Endothelial cell of umbilical vein (primary cell): ENCODE measurements around the gene ABCC4. TPM values are rescaled to one million over a fixed set of nuclear protein-coding genes. Genes with fewer than 3 reads are reported as not detected.

Experiments used
- BruUV-seq: library from RNA; stranded (reverse); fragments of 400-500 nt; replicated peaks from 2 replicates; lab custom pipeline; 2021; lab: Mats Ljungman, UMichigan
- CTCF ChIA-PET: fragments of 300-600, 350-600 bp; sonication (Branson Sonifier 250); formaldehyde crosslinking; loops from one replicate; lab custom pipeline; 2021; ENCODE audit warnings: antibody characterized with exemption, inconsistent platforms; lab: Charles Lee
- POLR2A ChIA-PET: fragments of 300-600, 350-600 bp; sonication (Branson Sonifier 250); formaldehyde crosslinking; loops from one replicate; lab custom pipeline; 2021; ENCODE audit warnings: antibody characterized with exemption, inconsistent platforms; lab: Charles Lee
- DNase-seq: peaks from one replicate; pipeline ENCODE4 v3.0.0-alpha.2; 2011; ENCODE audit warnings: low read depth, low spot score
- FAIRE-seq: peaks from 2 replicates; lab custom pipeline; 2011; peaks lifted over from hg19 to GRCh38; lab: Jason Lieb, UNC
- H2AFZ ChIP-seq: 2 replicates; pipeline ENCODE4 v1.6.0; 2012; ENCODE audit warnings: low read depth, low read length, control low read depth, inconsistent platforms
- H3K27ac ChIP-seq: 2 replicates; pipeline ENCODE4 v1.5.1; 2011; ENCODE audit warnings: low read depth, mild to moderate bottlenecking, control low read depth, low read length, moderate library complexity; ENCODE audit not compliant: insufficient read depth
- H3K27me3 ChIP-seq, 2 experiments: 2 replicates each; pipeline versions ENCODE4 v1.6.0 to v1.6.1; 2011; ENCODE audit warnings: low read length in 2 of 2, mixed read lengths in 1 of 2; ENCODE audit not compliant: control insufficient read depth in 2 of 2, insufficient read depth in 2 of 2
- H3K36me3 ChIP-seq, 2 experiments: 2 replicates in 1 of 2; 3 replicates in 1 of 2; pipeline ENCODE4 v1.5.1; 2011; ENCODE audit warnings: low read length in 2 of 2, mild to moderate bottlenecking in 1 of 2, moderate library complexity in 1 of 2; ENCODE audit not compliant: control insufficient read depth in 2 of 2, insufficient read depth in 2 of 2; ENCODE audit errors: extremely low read depth in 1 of 2
- H3K4me1 ChIP-seq: 3 replicates; pipeline ENCODE4 v1.5.1; 2011; ENCODE audit warnings: mild to moderate bottlenecking, low read length; ENCODE audit not compliant: control insufficient read depth, insufficient read depth; ENCODE audit errors: extremely low read depth
- H3K4me2 ChIP-seq: 2 replicates; pipeline ENCODE4 v1.6.1; 2011; ENCODE audit warnings: low read length, control low read depth, mixed read lengths; ENCODE audit not compliant: insufficient read depth
- H3K4me3 ChIP-seq, 3 experiments: fragments of 200-600 bp in 1 of 3; sonication (generic), shearing (Covaris generic) in 1 of 3; replicated peaks in 1 of 3; 2 replicates each; pipeline ENCODE4 v1.5.1; 2011 to 2016; ENCODE audit warnings: control low read depth in 3 of 3, low read length in 3 of 3, mild to moderate bottlenecking in 2 of 3, inconsistent platforms in 1 of 3, low read depth in 1 of 3, moderate library complexity in 1 of 3; ENCODE audit not compliant: insufficient read depth in 1 of 3
- H3K79me2 ChIP-seq: 2 replicates; pipeline ENCODE4 v1.6.0; 2012; ENCODE audit warnings: low read length, inconsistent platforms; ENCODE audit not compliant: control insufficient read depth, insufficient read depth
- H3K9ac ChIP-seq: replicated peaks from 2 replicates; pipeline ENCODE3; 2011; ENCODE audit warnings: low read length, control low read depth; ENCODE audit not compliant: insufficient read depth; ENCODE audit errors: extremely low read depth
- H3K9me1 ChIP-seq: replicated peaks from 3 replicates; pipeline ENCODE4 v1.6.0; 2011; ENCODE audit warnings: mild to moderate bottlenecking, low read length; ENCODE audit not compliant: control insufficient read depth, insufficient read depth; ENCODE audit errors: extremely low read depth
- H3K9me3 ChIP-seq: replicated peaks from 2 replicates; pipeline ENCODE4 v1.5.1; 2012; ENCODE audit warnings: low read length, inconsistent platforms; ENCODE audit not compliant: control insufficient read depth, insufficient read depth
- H4K20me1 ChIP-seq: replicated peaks from 2 replicates; pipeline ENCODE3; 2011; ENCODE audit warnings: mild to moderate bottlenecking, low read length; ENCODE audit not compliant: control insufficient read depth, insufficient read depth; ENCODE audit errors: extremely low read depth
- CTCF ChIP-seq, 2 donors: IDR thresholded peaks; 1 replicate in 1 of 2; 2 replicates in 1 of 2; pipeline ENCODE4 v1.5.1; 2011; ENCODE audit warnings: low read length in 2 of 2, mild to moderate bottlenecking in 2 of 2, moderate library complexity in 2 of 2, control low read depth in 1 of 2, inconsistent platforms in 1 of 2, low read depth in 1 of 2; ENCODE audit not compliant: insufficient read depth in 1 of 2; ENCODE audit errors: extremely low read depth in 1 of 2
- EZH2 ChIP-seq: IDR thresholded peaks from 2 replicates; pipeline ENCODE4 v1.6.1; 2012; ENCODE audit warnings: borderline replicate concordance, low read depth, mild to moderate bottlenecking, moderate library complexity, low read length, inconsistent platforms; ENCODE audit not compliant: severe bottlenecking
- FOS ChIP-seq: IDR thresholded peaks from 2 replicates; pipeline ENCODE4 v1.6.1; 2011; ENCODE audit warnings: mild to moderate bottlenecking, low read length, moderate library complexity, borderline replicate concordance; ENCODE audit not compliant: insufficient read depth
- GATA2 ChIP-seq: IDR thresholded peaks from 2 replicates; pipeline ENCODE4 v1.7.0; 2011; ENCODE audit warnings: low read depth, mild to moderate bottlenecking, moderate library complexity, mixed read lengths, low read length; ENCODE audit not compliant: insufficient read length, insufficient read depth
- JUN ChIP-seq: IDR thresholded peaks from 2 replicates; pipeline ENCODE4 v1.6.1; 2011; ENCODE audit warnings: borderline replicate concordance, low read depth; ENCODE audit not compliant: insufficient read length, insufficient read depth
- MAX ChIP-seq: IDR thresholded peaks from 2 replicates; pipeline ENCODE4 v1.6.1; 2011; ENCODE audit not compliant: insufficient read depth, insufficient read length
- MYC ChIP-seq: IDR thresholded peaks from one replicate; pipeline ENCODE4 v1.6.1; 2011; ENCODE audit warnings: mild to moderate bottlenecking, low read depth, low read length
- POLR2A ChIP-seq: IDR thresholded peaks from 2 replicates; pipeline ENCODE4 v1.6.1; 2012; ENCODE audit warnings: low read depth, mild to moderate bottlenecking, control low read depth, low read length
- POLR2AphosphoS5 ChIP-seq: IDR thresholded peaks from 2 replicates; pipeline ENCODE4 v1.6.1; 2012; ENCODE audit warnings: low read depth, mild to moderate bottlenecking, control low read depth, low read length, moderate library complexity; ENCODE audit not compliant: insufficient read depth
- dilution Hi-C: fragments of 300-500 bp; cut with MboI; formaldehyde crosslinking; loops from one replicate; pipeline ENCODE4 v1.15.0; 2019; ENCODE audit warnings: low sequenced_read_pairs; ENCODE audit not compliant: extremely low pct_ligation_motif_present
- intact Hi-C: fragments of 100-400 bp; cut with micrococcal nuclease; formaldehyde crosslinking; loops from one replicate; pipeline ENCODE4 v1.10.0; 2022
- polyA plus RNA-seq, 4 experiments: library from polyadenylated mRNA; depleted of rRNA in 3 of 4; stranded (reverse) in 3 of 4; unstranded in 1 of 4; fragments of >200 nt; gene quantifications; 2 replicates each; pipeline versions ENCODE4 v1.2.1 to v1.2.3, GENCODE V29; 2011 to 2012; ENCODE audit warnings: missing spikeins in 1 of 4
- total RNA-seq: library from RNA; stranded (reverse); gene quantifications from 2 replicates; pipeline ENCODE4 v1.2.3, GENCODE V29; 2021

ABCC4 gene
- total and polyA plus RNA-seq, 2 donors (not counting 3 experiments of a cell fraction or from before 2014, with no cell fraction given): 9.2 to 15.9 TPM

- Histone ChIP-seq H4K20me1 (no peaks in the 10 kb centered on the region), H3K36me3 (peaks cover 0 to 2% of the 10 kb centered on the region in 2 experiments), H3K27ac (no peak overlapping the region), H3K9me3 (no peaks in the 10 kb centered on the region), H3K27me3 (no peaks in the 10 kb centered on the region), H3K9me1 (no peaks in the 10 kb centered on the region), H3K4me2 (no peak overlapping the region), H2AFZ (no peak overlapping the region), H3K79me2 (no peaks in the 10 kb centered on the region), H3K4me1 (peaks cover 2% of the 10 kb centered on the region), H3K9ac (no peak overlapping the region), H3K4me3 (no peak overlapping the region)
- TF ChIP-seq GATA2 (no peak), MYC (no peak), POLR2AphosphoS5 (no peak), POLR2A (no peak), CTCF (IDR thresholded peaks at IDR 0.05; ENCODE audit: extremely low read depth in 1 of 2, insufficient read depth in 1 of 2, low read depth in 1 of 2, low read length in 2 of 2) (no peak), FOS (no peak), EZH2 (no peak), JUN (no peak), MAX (no peak)
- DNase-seq: no peak
- dilution Hi-C loops (no loop called here), intact Hi-C loops (no loop called here)
- ChIA-PET CTCF (interaction anchor here (0.9 to 5.9 kb wide), 5 partner anchors 10 to 561 kb away, joined by 3 to 37 read pairs (median 3); no protein-coding TSS in a partner anchor), POLR2A (no interaction called here)
- BruUV-seq: no TSS peak
- FAIRE-seq: no peak
Measured at GRCh38 chr13:95181586-95181985, 119.7 kb downstream of the ABCC4 start.
